Brain microvascular endothelial cell (primary cell): ENCODE data around the gene E4F1.

ENCODE experiments used
- DNase-seq: peaks from one replicate; pipeline ENCODE4 v3.0.0-alpha.2; 2020
- H3K27ac ChIP-seq: fragments of 250-450 bp; sonication (Bioruptor Pico); 2 replicates; pipeline ENCODE4 v1.5.1; 2020; ENCODE audit warnings: mild to moderate bottlenecking, moderate library complexity
- H3K27me3 ChIP-seq: fragments of 250-450 bp; sonication (Bioruptor Pico); replicated peaks from 2 replicates; pipeline ENCODE4 v1.5.1; 2020; ENCODE audit warnings: mild to moderate bottlenecking
- H3K36me3 ChIP-seq: fragments of 250-450 bp; sonication (Bioruptor Pico); replicated peaks from 2 replicates; pipeline ENCODE4 v1.5.1; 2020; ENCODE audit warnings: mild to moderate bottlenecking
- H3K4me3 ChIP-seq: 2 replicates; pipeline ENCODE4 v1.5.1; 2011; ENCODE audit warnings: low read depth, mild to moderate bottlenecking, control low read depth, low read length, moderate library complexity
- in situ Hi-C: cut with HindIII; loops from 2 replicates; pipeline ENCODE4 v1.10.0; 2017; ENCODE audit warnings: low sequenced_read_pairs, low pct_ligation_motif_present
- TF ChIP-seq, protein P1 (sequence below): IDR thresholded peaks from 2 replicates; pipeline ENCODE4 v1.5.1; 2011; ENCODE audit warnings: low read depth, mild to moderate bottlenecking, moderate library complexity, low read length, control low read depth, inconsistent platforms; ENCODE audit errors: missing control alignments

The E4F1 gene

DNA sequence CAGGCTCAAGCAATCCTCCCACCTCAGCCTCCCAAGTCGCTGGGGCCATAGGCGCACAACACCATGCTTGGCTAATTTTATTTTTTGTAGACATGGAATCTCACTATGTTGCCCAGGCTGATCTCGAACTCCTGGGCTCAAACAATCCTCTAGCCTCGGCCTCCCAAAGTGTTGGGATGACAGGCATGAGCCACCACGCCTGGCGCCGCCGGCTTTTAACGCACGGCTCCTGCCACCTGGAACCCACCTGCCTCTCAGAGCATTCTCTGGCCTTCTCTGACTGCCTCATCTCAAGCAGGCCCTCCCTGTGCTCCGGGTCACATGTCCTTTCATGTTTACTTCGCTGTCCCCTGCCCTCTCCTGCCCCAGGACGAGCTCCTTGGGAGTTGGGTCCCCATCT lies 37.3 kb upstream of the E4F1 start:
- H3K27me3 ChIP-seq = no peaks in the 10 kb centered on the region
- no peak overlapping the region for H3K4me3 ChIP-seq
- in situ Hi-C loops = no loop called here
- H3K36me3 ChIP-seq = no peaks in the 10 kb centered on the region
- no peak overlapping the region for H3K27ac ChIP-seq
- DNase-seq = no peak
- TF ChIP-seq, protein P1, sequence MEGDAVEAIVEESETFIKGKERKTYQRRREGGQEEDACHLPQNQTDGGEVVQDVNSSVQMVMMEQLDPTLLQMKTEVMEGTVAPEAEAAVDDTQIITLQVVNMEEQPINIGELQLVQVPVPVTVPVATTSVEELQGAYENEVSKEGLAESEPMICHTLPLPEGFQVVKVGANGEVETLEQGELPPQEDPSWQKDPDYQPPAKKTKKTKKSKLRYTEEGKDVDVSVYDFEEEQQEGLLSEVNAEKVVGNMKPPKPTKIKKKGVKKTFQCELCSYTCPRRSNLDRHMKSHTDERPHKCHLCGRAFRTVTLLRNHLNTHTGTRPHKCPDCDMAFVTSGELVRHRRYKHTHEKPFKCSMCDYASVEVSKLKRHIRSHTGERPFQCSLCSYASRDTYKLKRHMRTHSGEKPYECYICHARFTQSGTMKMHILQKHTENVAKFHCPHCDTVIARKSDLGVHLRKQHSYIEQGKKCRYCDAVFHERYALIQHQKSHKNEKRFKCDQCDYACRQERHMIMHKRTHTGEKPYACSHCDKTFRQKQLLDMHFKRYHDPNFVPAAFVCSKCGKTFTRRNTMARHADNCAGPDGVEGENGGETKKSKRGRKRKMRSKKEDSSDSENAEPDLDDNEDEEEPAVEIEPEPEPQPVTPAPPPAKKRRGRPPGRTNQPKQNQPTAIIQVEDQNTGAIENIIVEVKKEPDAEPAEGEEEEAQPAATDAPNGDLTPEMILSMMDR = no peak

DNA sequence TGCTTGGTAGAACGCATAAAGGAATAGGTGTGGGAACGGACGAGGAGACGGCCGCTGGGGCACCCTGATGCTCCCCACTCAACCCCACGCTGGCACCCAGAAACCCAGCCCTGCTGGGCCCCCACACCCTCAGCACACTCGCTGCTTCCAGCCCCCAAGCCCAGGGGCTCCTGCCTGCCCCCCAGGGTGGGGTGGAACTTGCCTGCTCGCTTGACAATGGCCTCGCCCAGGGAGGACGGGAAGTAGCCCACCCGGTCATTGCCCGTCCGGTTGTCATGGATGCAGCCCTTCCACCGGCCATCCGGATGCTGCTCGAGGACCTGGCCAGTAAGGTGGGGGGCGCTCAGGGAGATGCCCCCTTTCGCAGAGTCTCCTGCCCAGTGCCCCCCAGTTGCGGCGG lies 36.9 kb upstream of the E4F1 start:
- in situ Hi-C loops = no loop called here
- TF ChIP-seq, protein P1 = no peak

DNA sequence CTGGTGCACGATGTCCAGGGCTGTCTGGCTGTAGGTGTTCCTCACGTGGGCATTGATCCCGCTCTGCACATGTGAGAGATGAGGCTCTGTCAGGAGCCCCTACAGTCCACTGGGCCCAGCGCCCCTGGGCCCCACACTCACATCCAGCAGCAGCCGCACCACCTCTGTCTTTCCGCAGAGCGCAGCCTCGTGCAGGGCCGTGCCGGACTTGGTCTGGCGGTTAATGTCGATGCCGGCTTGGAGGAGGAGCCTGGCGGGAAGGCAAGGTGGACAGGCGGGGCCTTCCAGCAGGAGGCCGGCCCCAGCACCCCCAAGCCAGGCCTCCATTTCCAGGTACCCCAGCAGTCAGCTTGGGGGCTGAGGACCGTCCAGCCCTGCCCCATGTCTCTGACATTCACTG lies 36.2 kb upstream of the E4F1 start:
- H3K36me3 ChIP-seq = no peaks in the 10 kb centered on the region
- in situ Hi-C loops = no loop called here
- TF ChIP-seq, protein P1 = no peak
- no peaks in the 10 kb centered on the region for H3K27me3 ChIP-seq
- DNase-seq = no peak
- H3K4me3 ChIP-seq = no peak overlapping the region
- H3K27ac ChIP-seq = no peak overlapping the region

More for the DNA sequence above, 36.9 kb upstream of the E4F1 start:
- no peak overlapping the region for H3K4me3 ChIP-seq
- no peak overlapping the region for H3K27ac ChIP-seq
- H3K36me3 ChIP-seq = no peaks in the 10 kb centered on the region
- no peaks in the 10 kb centered on the region for H3K27me3 ChIP-seq
- no peak for DNase-seq

DNA sequence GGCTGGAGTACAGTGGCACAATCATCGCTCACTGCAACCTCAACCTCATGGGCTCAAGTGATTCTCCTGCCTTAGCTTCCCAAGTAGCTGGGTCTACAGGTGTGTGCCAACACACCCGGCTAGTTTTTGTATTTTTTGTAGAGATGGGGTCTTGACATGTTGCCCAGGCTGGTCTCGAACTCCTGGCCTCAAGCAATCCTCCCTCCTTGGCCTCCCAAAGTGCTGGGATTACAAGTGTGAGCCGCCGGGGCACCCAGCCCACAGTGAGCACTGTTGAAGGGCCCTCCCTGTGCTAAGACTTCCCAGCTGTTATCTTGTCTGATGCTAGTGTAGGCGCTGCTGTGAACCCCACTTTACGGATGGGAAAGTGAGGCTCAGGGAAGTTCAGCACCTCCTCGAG lies 35.0 kb upstream of the E4F1 start:
- H3K27me3 ChIP-seq = no peaks in the 10 kb centered on the region

DNA sequence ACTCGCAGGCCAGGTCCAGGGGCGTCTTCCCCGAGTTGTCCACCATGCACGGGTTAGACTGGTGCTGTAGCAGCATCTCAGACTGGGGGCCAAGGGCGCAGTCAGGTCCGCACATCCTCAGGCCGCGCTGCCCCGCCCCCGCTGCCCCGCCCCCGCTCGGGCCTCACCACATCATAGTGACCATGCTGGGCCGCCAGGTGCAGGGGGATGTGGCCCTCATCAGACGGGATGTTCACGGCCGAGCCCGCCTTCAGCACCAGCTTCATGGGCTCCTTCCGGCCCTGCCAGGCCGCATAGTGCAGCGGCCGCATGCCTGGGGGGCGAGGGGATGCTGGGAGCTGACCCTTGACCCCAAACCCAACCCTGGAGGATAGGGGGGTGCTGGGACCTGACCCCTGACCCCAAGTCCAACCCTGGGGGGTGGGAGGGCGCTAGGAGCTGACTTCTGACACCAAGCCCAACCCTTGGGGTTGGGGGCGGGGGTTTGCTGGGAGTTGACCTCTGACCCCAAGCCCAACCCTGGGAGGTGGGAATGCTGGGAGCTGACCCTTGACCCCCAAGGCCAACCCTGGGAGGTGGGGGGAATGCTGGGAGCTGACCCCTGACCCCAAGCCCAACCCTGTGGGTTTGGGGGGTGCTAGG lies 34.0 kb upstream of the E4F1 start:
- Histone ChIP-seq H3K36me3 (no peaks in the 10 kb centered on the region), H3K27ac (no peak overlapping the region), H3K27me3 (peaks cover 3% of the 10 kb centered on the region), H3K4me3 (no peak overlapping the region)
- no peak for DNase-seq
- in situ Hi-C loops = no loop called here
- TF ChIP-seq, protein P1 = no peak

More for the DNA sequence above, 35.0 kb upstream of the E4F1 start:
- Histone ChIP-seq H3K4me3 (no peak overlapping the region), H3K36me3 (no peaks in the 10 kb centered on the region), H3K27ac (no peak overlapping the region)
- in situ Hi-C loops = no loop called here
- TF ChIP-seq, protein P1 = no peak
- DNase-seq = no peak
